H9 (cell line): ENCODE results near the gene PDGFRB. TPM values are rescaled to one million over a fixed set of nuclear protein-coding genes. Genes with fewer than 3 reads are reported as not detected.
A peak's percentile ranks its signal among the peaks of the same experiment; 100 is the strongest.

Source experiments
- DNase-seq: peaks from one replicate; pipeline ENCODE4 v3.0.0-alpha.2; 2017
- H2AFZ ChIP-seq: one replicate; pipeline ENCODE4 v1.6.1; 2013; ENCODE audit warnings: mild to moderate bottlenecking, low read length, control low read depth, moderate library complexity
- H2AK5ac ChIP-seq: 2 replicates; pipeline ENCODE4 v1.6.1; 2013; ENCODE audit warnings: low read length, control low read depth, mixed read lengths; ENCODE audit not compliant: insufficient read length
- H2BK120ac ChIP-seq: one replicate; pipeline ENCODE4 v1.6.1; 2013; ENCODE audit warnings: low read depth, mild to moderate bottlenecking, low read length, control low read depth, inconsistent platforms; ENCODE audit not compliant: poor library complexity, severe bottlenecking
- H2BK12ac ChIP-seq: 2 replicates; pipeline ENCODE4 v1.6.1; 2013; ENCODE audit warnings: low read length, control low read depth, mixed read lengths, low read depth; ENCODE audit not compliant: insufficient read length
- H2BK15ac ChIP-seq: 2 replicates; pipeline ENCODE4 v1.6.1; 2013; ENCODE audit warnings: low read depth, low read length, control low read depth
- H2BK20ac ChIP-seq: one replicate; pipeline ENCODE4 v1.6.1; 2013; ENCODE audit warnings: low read depth, mild to moderate bottlenecking, low read length, control low read depth, inconsistent platforms; ENCODE audit not compliant: poor library complexity, severe bottlenecking
- H2BK5ac ChIP-seq: 2 replicates; pipeline ENCODE4 v1.6.1; 2013; ENCODE audit warnings: low read length, control low read depth, mixed read lengths; ENCODE audit not compliant: insufficient read length
- H3K14ac ChIP-seq: 2 replicates; pipeline ENCODE4 v1.6.1; 2013; ENCODE audit warnings: low read length, control low read depth; ENCODE audit not compliant: insufficient read depth
- H3K18ac ChIP-seq: 2 replicates; pipeline ENCODE4 v1.6.1; 2013; ENCODE audit warnings: low read depth, mild to moderate bottlenecking, mixed read lengths, low read length, control low read depth; ENCODE audit not compliant: insufficient read length
- H3K23ac ChIP-seq: 2 replicates; pipeline ENCODE4 v1.6.1; 2013; ENCODE audit warnings: low read length, control low read depth, mixed read lengths, low read depth; ENCODE audit not compliant: insufficient read length
- H3K23me2 ChIP-seq: 2 replicates; pipeline ENCODE4 v1.6.1; 2013; ENCODE audit warnings: low read depth, mild to moderate bottlenecking, mixed read lengths, low read length, control low read depth; ENCODE audit not compliant: insufficient read length, poor library complexity, severe bottlenecking
- H3K27ac ChIP-seq: 2 replicates; pipeline ENCODE4 v1.5.1; 2013; ENCODE audit warnings: low read length, control low read depth, mixed read lengths, low read depth; ENCODE audit not compliant: insufficient read length
- H3K27me3 ChIP-seq: 2 replicates; pipeline ENCODE4 v1.6.1; 2013; ENCODE audit warnings: low read length, control low read depth, inconsistent platforms; ENCODE audit not compliant: insufficient read depth
- H3K4ac ChIP-seq: 2 replicates; pipeline ENCODE4 v1.6.1; 2013; ENCODE audit warnings: low read depth, mild to moderate bottlenecking, control low read depth, inconsistent platforms, low read length, moderate library complexity
- H3K4me1 ChIP-seq: 2 replicates; pipeline ENCODE4 v1.6.1; 2013; ENCODE audit warnings: low read length, control low read depth, inconsistent platforms; ENCODE audit not compliant: insufficient read depth
- H3K4me2 ChIP-seq: 2 replicates; pipeline ENCODE4 v1.6.1; 2013; ENCODE audit warnings: low read length, control low read depth, mixed read lengths; ENCODE audit not compliant: insufficient read length, insufficient read depth
- H3K56ac ChIP-seq: 2 replicates; pipeline ENCODE4 v1.6.1; 2013; ENCODE audit warnings: low read depth, mild to moderate bottlenecking, mixed read lengths, low read length, control low read depth; ENCODE audit not compliant: insufficient read length
- H3K79me1 ChIP-seq: 2 replicates; pipeline ENCODE4 v1.6.1; 2013; ENCODE audit warnings: low read depth, mild to moderate bottlenecking, moderate library complexity, low read length, control low read depth, inconsistent platforms; ENCODE audit not compliant: insufficient read depth, poor library complexity, severe bottlenecking
- H3K79me2 ChIP-seq: 2 replicates; pipeline ENCODE4 v1.6.1; 2013; ENCODE audit warnings: low read length, control low read depth, inconsistent platforms; ENCODE audit not compliant: insufficient read depth
- H3K9ac ChIP-seq: 2 replicates; pipeline ENCODE4 v1.6.1; 2013; ENCODE audit warnings: low read length, control low read depth, mixed read lengths; ENCODE audit not compliant: insufficient read length; ENCODE audit errors: extremely low read depth
- H3K9me3 ChIP-seq: one replicate; pipeline ENCODE4 v1.6.1; 2013; ENCODE audit warnings: low read depth, low read length, inconsistent platforms; ENCODE audit not compliant: control insufficient read depth
- H3T11ph ChIP-seq: one replicate; pipeline ENCODE4 v1.6.1; 2013; ENCODE audit warnings: mild to moderate bottlenecking, low read length, control low read depth, inconsistent platforms
- H4K20me1 ChIP-seq: one replicate; pipeline ENCODE4 v1.6.1; 2013; ENCODE audit not compliant: control insufficient read depth, insufficient read length, insufficient read depth
- H4K5ac ChIP-seq: 2 replicates; pipeline ENCODE4 v1.6.1; 2013; ENCODE audit warnings: low read depth, mild to moderate bottlenecking, mixed read lengths, low read length, control low read depth; ENCODE audit not compliant: insufficient read length
- H4K8ac ChIP-seq: replicated peaks from 2 replicates; pipeline ENCODE4 v1.6.1; 2013; ENCODE audit warnings: low read length, control low read depth, mixed read lengths, low read depth; ENCODE audit not compliant: insufficient read length
- H4K91ac ChIP-seq: 2 replicates; pipeline ENCODE4 v1.6.1; 2013; ENCODE audit warnings: low read depth, mild to moderate bottlenecking, moderate library complexity, mixed read lengths, low read length, control low read depth; ENCODE audit not compliant: insufficient read length
- H3K27ac Mint-ChIP-seq, 3 experiments: 2 replicates in 2 of 3; 3 replicates in 1 of 3; pipeline ENCODE4 v1.8.0; 2020 to 2021; ENCODE audit warnings: mixed read lengths in 3 of 3, mild to moderate bottlenecking in 1 of 3, moderate library complexity in 1 of 3
- H3K27me3 Mint-ChIP-seq: 2 replicates; pipeline ENCODE4 v1.8.0; 2021; ENCODE audit warnings: low read depth, mild to moderate bottlenecking, moderate library complexity, mixed read lengths
- H3K36me3 Mint-ChIP-seq, 3 experiments: 2 replicates in 2 of 3; 3 replicates in 1 of 3; pipeline ENCODE4 v1.8.0; 2020 to 2021; ENCODE audit warnings: low read depth in 3 of 3, mixed read lengths in 3 of 3; ENCODE audit not compliant: insufficient read depth in 1 of 3
- H3K4me1 Mint-ChIP-seq, 2 experiments: 2 replicates each; pipeline ENCODE4 v1.8.0; 2020; ENCODE audit warnings: mixed read lengths in 2 of 2
- H3K4me3 Mint-ChIP-seq, 2 experiments: 2 replicates in 1 of 2; 3 replicates in 1 of 2; pipeline ENCODE4 v1.8.0; 2020 to 2021; ENCODE audit warnings: mild to moderate bottlenecking in 2 of 2, mixed read lengths in 2 of 2, moderate library complexity in 1 of 2
- H3K9me3 Mint-ChIP-seq, 2 experiments: 2 replicates in 1 of 2; 3 replicates in 1 of 2; pipeline ENCODE4 v1.8.0; 2020; ENCODE audit warnings: mild to moderate bottlenecking in 2 of 2, mixed read lengths in 2 of 2, moderate library complexity in 1 of 2
- WGBS: extraction: QIAGEN DNeasy Blood & Tissue Kit; methylation state at CpG from one replicate; pipeline ENCODE4 v1.1.7; 2013; ENCODE audit warnings: missing lambda C conversion rate, low lambda C conversion rate, mixed read lengths; ENCODE audit not compliant: insufficient read length; ENCODE audit errors: extremely low coverage; 5-methylcytosine and 5-hydroxymethylcytosine counted together
- total RNA-seq: library from RNA; stranded (reverse); gene quantifications from 2 replicates; pipeline ENCODE4 v1.2.1, GENCODE V29; 2021
- TF ChIP-seq, protein P1 (sequence below): fragments of 200-600 bp; sonication (generic); conservative IDR thresholded peaks from 3 replicates; pipeline ENCODE4 v1.8.0; 2021; ENCODE audit warnings: antibody characterized with exemption, mild to moderate bottlenecking

The PDGFRB gene
- total RNA-seq, 1 experiment from 2014 or later = 2.2 TPM

DNA sequence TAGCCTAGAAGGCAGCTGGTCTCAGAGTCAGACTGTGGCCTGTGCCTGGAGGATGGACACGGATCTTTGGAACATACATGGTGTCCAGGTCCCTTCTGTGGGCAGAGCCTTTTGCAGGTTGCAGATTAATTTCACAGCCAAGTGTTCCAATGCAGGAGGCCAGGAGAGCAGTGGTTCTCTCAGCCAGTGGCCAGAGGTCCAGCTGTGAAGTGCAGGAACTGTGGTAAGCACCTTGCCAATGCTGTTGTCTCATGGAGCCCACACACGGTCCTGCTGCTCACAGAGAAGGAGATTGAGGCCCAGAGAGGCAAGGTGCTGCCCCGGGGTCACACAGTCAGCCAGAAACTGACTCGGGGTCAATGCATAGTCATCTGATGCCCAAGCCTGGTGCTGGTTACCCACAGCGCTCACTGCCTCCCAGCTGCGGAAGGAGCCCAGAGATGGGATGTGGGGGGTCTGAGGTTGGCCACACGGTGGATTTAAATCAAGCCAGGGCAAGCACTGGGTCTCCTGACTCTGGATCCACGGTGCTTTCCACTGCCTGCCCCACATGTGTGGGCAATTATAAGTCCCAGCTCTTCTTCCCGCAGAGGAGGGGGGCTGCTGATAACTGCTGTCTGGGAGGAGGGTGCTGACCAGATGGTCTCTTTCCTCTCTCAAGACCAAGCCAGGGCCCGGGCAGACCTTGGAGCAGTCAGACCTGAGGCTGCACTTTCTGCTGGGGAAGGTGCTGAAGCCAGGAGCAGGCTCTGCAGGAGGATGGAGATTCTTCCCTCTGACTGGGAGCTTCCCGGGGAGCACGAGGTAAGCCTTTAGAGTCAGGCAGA lies 2.8 kb downstream of the PDGFRB start:
- Histone ChIP-seq H3K79me2 (no peaks in the 10 kb centered on the region), H4K20me1 (no peaks in the 10 kb centered on the region), H3T11ph (no peak overlapping the region), H3K23me2 (peaks cover 5% of the 10 kb centered on the region), H3K27ac (no peak overlapping the region), H3K14ac (no peak overlapping the region), H2AFZ (no peak overlapping the region), H3K79me1 (no peaks in the 10 kb centered on the region), H3K56ac (no peak overlapping the region), H2BK5ac (no peak overlapping the region), H3K18ac (no peak overlapping the region), H2BK120ac (no peak overlapping the region), H2BK15ac (no peak overlapping the region), H2BK20ac (no peak overlapping the region), H2AK5ac (no peak overlapping the region), H4K91ac (no peak overlapping the region), H3K4me1 (peaks cover 4% of the 10 kb centered on the region), H3K9ac (no peak overlapping the region), H2BK12ac (no peak overlapping the region), H3K23ac (no peak overlapping the region), H3K4me2 (no peak overlapping the region), H3K9me3 (no peaks in the 10 kb centered on the region), H3K27me3 (no peaks in the 10 kb centered on the region), H4K5ac (no peak overlapping the region), H4K8ac (no peak overlapping the region), H3K4ac (no peak overlapping the region)
- Mint-ChIP-seq H3K4me3 (no peak overlapping the region), H3K36me3 (no peaks in the 10 kb centered on the region; a peak in 1 of 7 replicates), H3K27ac (peak overlapping the region in 1 of 3 experiments; percentile 55; a peak in 1 of 7 replicates), H3K4me1 (peaks cover 24 to 39% of the 10 kb centered on the region in 2 experiments), H3K27me3 (peaks cover 32% of the 10 kb centered on the region), H3K9me3 (no peaks in the 10 kb centered on the region)
- TF ChIP-seq, protein P1, sequence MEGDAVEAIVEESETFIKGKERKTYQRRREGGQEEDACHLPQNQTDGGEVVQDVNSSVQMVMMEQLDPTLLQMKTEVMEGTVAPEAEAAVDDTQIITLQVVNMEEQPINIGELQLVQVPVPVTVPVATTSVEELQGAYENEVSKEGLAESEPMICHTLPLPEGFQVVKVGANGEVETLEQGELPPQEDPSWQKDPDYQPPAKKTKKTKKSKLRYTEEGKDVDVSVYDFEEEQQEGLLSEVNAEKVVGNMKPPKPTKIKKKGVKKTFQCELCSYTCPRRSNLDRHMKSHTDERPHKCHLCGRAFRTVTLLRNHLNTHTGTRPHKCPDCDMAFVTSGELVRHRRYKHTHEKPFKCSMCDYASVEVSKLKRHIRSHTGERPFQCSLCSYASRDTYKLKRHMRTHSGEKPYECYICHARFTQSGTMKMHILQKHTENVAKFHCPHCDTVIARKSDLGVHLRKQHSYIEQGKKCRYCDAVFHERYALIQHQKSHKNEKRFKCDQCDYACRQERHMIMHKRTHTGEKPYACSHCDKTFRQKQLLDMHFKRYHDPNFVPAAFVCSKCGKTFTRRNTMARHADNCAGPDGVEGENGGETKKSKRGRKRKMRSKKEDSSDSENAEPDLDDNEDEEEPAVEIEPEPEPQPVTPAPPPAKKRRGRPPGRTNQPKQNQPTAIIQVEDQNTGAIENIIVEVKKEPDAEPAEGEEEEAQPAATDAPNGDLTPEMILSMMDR = no peak
- WGBS = no CpG with 5 or more reads among the region's 12 CpGs
- DNase-seq = no peak
